ENCODE results near the gene PTTG1IP2.

GRCh38 chr7:90512821-90513254 is 43.4 kb downstream of the PTTG1IP2 start:
- TF ChIP-seq POLR2A (IDR thresholded peaks at IDR 0.05) (no peak), CTCF (IDR thresholded peaks at IDR 0.05) (no peak)

All from lower leg skin (tissue), 3 donors.